Measurements from ENCODE around the gene SHISA5. TPM values are rescaled to one million over a fixed set of nuclear protein-coding genes. Genes with fewer than 3 reads are reported as not detected.

Gene SHISA5
- total RNA-seq, 1 experiment from 2014 or later = 174 TPM

GRCh38 chr3:48465237-48465530, 38.8 kb downstream of the SHISA5 start:
- H2BK20ac ChIP-seq (ENCODE audit: low read depth, low read length, poor library complexity, severe bottlenecking) = no peak overlapping the region
- H2AFZ ChIP-seq (ENCODE audit: low read length) = no peak overlapping the region
- H3K9ac ChIP-seq (ENCODE audit: extremely low read depth, insufficient read length, low read length) = no peak overlapping the region
- no peak overlapping the region for H2BK12ac ChIP-seq (ENCODE audit: insufficient read length, low read depth, low read length)
- no peaks in the 10 kb centered on the region for H3K23me2 ChIP-seq (ENCODE audit: insufficient read length, low read depth, low read length, poor library complexity, severe bottlenecking)
- no peak overlapping the region for H3K23ac ChIP-seq (ENCODE audit: insufficient read length, low read depth, low read length)
- H3T11ph ChIP-seq (ENCODE audit: low read length) = no peak overlapping the region
- Mint-ChIP-seq H3K9me3 (no peaks in the 10 kb centered on the region), H3K4me1 (peaks cover 16 to 26% of the 10 kb centered on the region in 2 experiments), H3K27me3 (ENCODE audit: low read depth) (no peaks in the 10 kb centered on the region; the same call in 1 of the 2 replicates), H3K27ac (peak overlapping the region in 2 of 3 experiments; percentile 99; a peak in 4 of 7 replicates), H3K36me3 (ENCODE audit: insufficient read depth in 1 of 3, low read depth in 3 of 3) (peaks cover 13 to 46% (median 45%) of the 10 kb centered on the region in 3 experiments), H3K4me3 (no peak overlapping the region)
- H3K14ac ChIP-seq (ENCODE audit: insufficient read depth, low read length) = peak overlapping the region; percentile 20; the same call in 1 of the 2 replicates
- no peak overlapping the region for H3K56ac ChIP-seq (ENCODE audit: insufficient read length, low read depth, low read length)
- H3K18ac ChIP-seq (ENCODE audit: insufficient read length, low read depth, low read length) = no peak overlapping the region
- no peak overlapping the region for H3K4ac ChIP-seq (ENCODE audit: low read depth, low read length)
- no peak overlapping the region for H3K4me2 ChIP-seq (ENCODE audit: insufficient read depth, insufficient read length, low read length)
- WGBS (ENCODE audit: extremely low coverage, insufficient read length, low lambda C conversion rate) = no CpG with 5 or more reads among the region's 7 CpGs
- H2BK5ac ChIP-seq (ENCODE audit: insufficient read length, low read length) = no peak overlapping the region
- no peak overlapping the region for H3K27ac ChIP-seq (ENCODE audit: insufficient read length, low read depth, low read length)
- no peak overlapping the region for H2BK120ac ChIP-seq (ENCODE audit: low read depth, low read length, poor library complexity, severe bottlenecking)
- H3K27me3 ChIP-seq (ENCODE audit: insufficient read depth, low read length) = no peaks in the 10 kb centered on the region
- no peaks in the 10 kb centered on the region for H3K9me3 ChIP-seq (ENCODE audit: control insufficient read depth, low read depth, low read length)
- H3K4me1 ChIP-seq (ENCODE audit: insufficient read depth, low read length) = no peaks in the 10 kb centered on the region
- H3K79me2 ChIP-seq (ENCODE audit: insufficient read depth, low read length) = no peaks in the 10 kb centered on the region; the same call in 1 of the 2 replicates
- no peaks in the 10 kb centered on the region for H4K20me1 ChIP-seq (ENCODE audit: control insufficient read depth, insufficient read depth, insufficient read length)
- H4K5ac ChIP-seq (ENCODE audit: insufficient read length, low read depth, low read length) = no peak overlapping the region
- H4K91ac ChIP-seq (ENCODE audit: insufficient read length, low read depth, low read length) = no peak overlapping the region
- H3K79me1 ChIP-seq (ENCODE audit: insufficient read depth, low read depth, low read length, poor library complexity, severe bottlenecking) = no peaks in the 10 kb centered on the region
- TF ChIP-seq CTCF (conservative IDR thresholded peaks at IDR 0.05) = no peak
- no peak for DNase-seq
- no peak overlapping the region for H4K8ac ChIP-seq (replicated peaks; ENCODE audit: insufficient read length, low read depth, low read length)
- no peak overlapping the region for H2AK5ac ChIP-seq (ENCODE audit: insufficient read length, low read length)
- no peak overlapping the region for H2BK15ac ChIP-seq (ENCODE audit: low read depth, low read length)

Measured in H9 (cell line).